ENCODE measurements around the gene SLC12A6. TPM values are rescaled to one million over a fixed set of nuclear protein-coding genes. Genes with fewer than 3 reads are reported as not detected.

Gene SLC12A6
- total RNA-seq, 4 donors from 2014 or later, result 32.6 to 47.8 (median 42.1) TPM

GRCh38 chr15:34331809-34332208, 5.8 kb downstream of the SLC12A6 start:
- intact Hi-C loops (cut with DNase I), result no loop called here
- no peaks in the 10 kb centered on the region for H3K9me3 ChIP-seq
- no peak for DNase-seq
- no peak overlapping the region for H3K27ac ChIP-seq
- H3K4me3 ChIP-seq (replicated peaks in 1 of 3), result no peak overlapping the region
- WGBS, 2 donors, result 34 to 37% methylated on average over 2 of the region's 2 CpGs
- no peaks in the 10 kb centered on the region for H3K36me3 ChIP-seq
- H3K4me1 ChIP-seq, result peaks cover 23 to 39% of the 10 kb centered on the region in 2 donors
- no peaks in the 10 kb centered on the region for H3K27me3 ChIP-seq
- TF ChIP-seq POLR2A (IDR thresholded peaks at IDR 0.05) (no peak), CTCF (IDR thresholded peaks at IDR 0.05) (no peak)

GRCh38 chr15:34330279-34330678, 7.3 kb downstream of the SLC12A6 start:
- WGBS, 2 donors, result 93 to 95% methylated on average over 5 of the region's 5 CpGs
- intact Hi-C loops (cut with DNase I), result no loop called here
- Histone ChIP-seq H3K36me3 (no peaks in the 10 kb centered on the region), H3K4me1 (peaks cover 10 to 25% of the 10 kb centered on the region in 2 donors), H3K9me3 (no peaks in the 10 kb centered on the region), H3K27me3 (no peaks in the 10 kb centered on the region), H3K4me3 (replicated peaks in 1 of 3) (no peak overlapping the region), H3K27ac (no peak overlapping the region)
- TF ChIP-seq POLR2A (IDR thresholded peaks at IDR 0.05) (no peak), CTCF (IDR thresholded peaks at IDR 0.05) (no peak)
- DNase-seq, result no peak

- intact Hi-C loops (cut with DNase I), result no loop called here
- Histone ChIP-seq H3K4me3 (replicated peaks in 1 of 3) (no peak overlapping the region), H3K27ac (no peak overlapping the region), H3K27me3 (no peaks in the 10 kb centered on the region), H3K4me1 (peaks cover 6 to 25% of the 10 kb centered on the region in 2 donors), H3K36me3 (no peaks in the 10 kb centered on the region), H3K9me3 (no peaks in the 10 kb centered on the region)
- WGBS, 2 donors, result 63 to 68% methylated on average over 2 of the region's 2 CpGs
- DNase-seq, result no peak
- TF ChIP-seq POLR2A (IDR thresholded peaks at IDR 0.05) (no peak), CTCF (IDR thresholded peaks at IDR 0.05) (no peak)
Measured at GRCh38 chr15:34329006-34329405, 8.6 kb downstream of the SLC12A6 start.

GRCh38 chr15:34327906-34328305, 9.7 kb downstream of the SLC12A6 start:
- no peak for DNase-seq
- WGBS, 2 donors, result 75 to 85% methylated on average over 4 of the region's 4 CpGs
- TF ChIP-seq POLR2A (IDR thresholded peaks at IDR 0.05), result no peak
- no peak for TF ChIP-seq CTCF (IDR thresholded peaks at IDR 0.05)
- Histone ChIP-seq H3K27ac (no peak overlapping the region), H3K9me3 (no peaks in the 10 kb centered on the region), H3K36me3 (no peaks in the 10 kb centered on the region), H3K4me1 (peaks cover 0 to 21% of the 10 kb centered on the region in 2 donors), H3K27me3 (no peaks in the 10 kb centered on the region), H3K4me3 (replicated peaks in 1 of 3) (no peak overlapping the region)
- intact Hi-C loops (cut with DNase I), result no loop called here

- no peaks in the 10 kb centered on the region for H3K27me3 ChIP-seq
- H3K4me1 ChIP-seq, result peaks cover 2 to 9% of the 10 kb centered on the region in 2 donors
- no peak for TF ChIP-seq POLR2A (IDR thresholded peaks at IDR 0.05)
- no peak for TF ChIP-seq CTCF (IDR thresholded peaks at IDR 0.05)
- no peak for DNase-seq
- no peak overlapping the region for H3K27ac ChIP-seq
- intact Hi-C loops (cut with DNase I), result no loop called here
- H3K36me3 ChIP-seq, result no peaks in the 10 kb centered on the region
- no peak overlapping the region for H3K4me3 ChIP-seq (replicated peaks in 1 of 3)
- H3K9me3 ChIP-seq, result no peaks in the 10 kb centered on the region
Measured at GRCh38 chr15:34325368-34325767, 12.2 kb downstream of the SLC12A6 start.
